OCI-LY3 (cell line): ENCODE measurements around the gene BACH2.

ENCODE experiments used
- CTCF ChIP-seq: fragments of 200-600, 300-600 bp; sonication (generic); IDR thresholded peaks from 2 replicates; pipeline ENCODE4 v1.5.1; 2014; ENCODE audit warnings: antibody characterized with exemption, low read length, low read depth
- EZH2phosphoT487 ChIP-seq: fragments of 200-600 bp; shearing (Covaris generic); IDR thresholded peaks from 2 replicates; pipeline ENCODE4 v1.6.1; 2018; ENCODE audit warnings: antibody characterized with exemption, mixed run types, low read depth

DNA sequence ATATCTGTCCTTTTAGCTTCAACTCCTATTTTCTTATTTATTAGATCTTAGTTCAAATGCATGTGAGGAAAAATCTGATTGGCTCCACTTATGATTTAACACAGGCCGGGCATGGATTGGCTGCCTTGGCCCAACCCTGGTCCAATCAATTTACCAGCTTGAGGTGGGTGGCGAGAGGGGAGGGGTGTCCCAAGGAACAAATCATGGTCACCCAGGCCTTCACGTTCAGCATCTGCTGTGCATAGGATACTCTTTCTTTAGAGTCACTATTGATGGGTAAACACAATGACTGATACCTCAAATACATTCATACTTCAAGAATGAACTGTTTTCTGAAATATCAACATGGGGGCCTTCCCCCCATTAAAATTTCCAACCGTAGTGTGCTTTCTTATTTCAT lies 14.9 kb upstream of the BACH2 start:
- no peak for TF ChIP-seq EZH2phosphoT487
- TF ChIP-seq CTCF: no peak
